ENCODE measurements around the gene MEI1.
"Not testable (repeated sequence)": the region's sequence is repeated elsewhere in the genome, so short reads cannot be mapped to it uniquely, and the experiment has no call there.

MEI1 gene

GRCh38 chr22:41657709-41658108, 41.6 kb upstream of the MEI1 start:
- H3K4me3 ChIP-seq (replicated peaks; ENCODE audit: low read depth, low read length) = no peak overlapping the region
- no peak for DNase-seq (ENCODE audit: extremely low read depth, low read depth)
- TF ChIP-seq CTCF (IDR thresholded peaks at IDR 0.05; ENCODE audit: low read depth, low read length, missing control alignments) = no peak

GRCh38 chr22:41658869-41659268, 40.4 kb upstream of the MEI1 start:
- H3K4me3 ChIP-seq (replicated peaks; ENCODE audit: low read depth, low read length) = no peak overlapping the region
- TF ChIP-seq CTCF (IDR thresholded peaks at IDR 0.05; ENCODE audit: low read depth, low read length, missing control alignments) = no peak
- DNase-seq (ENCODE audit: extremely low read depth, low read depth) = no peak

GRCh38 chr22:41659941-41660340, 39.4 kb upstream of the MEI1 start:
- no peak for DNase-seq (ENCODE audit: extremely low read depth, low read depth)
- TF ChIP-seq CTCF (IDR thresholded peaks at IDR 0.05; ENCODE audit: low read depth, low read length, missing control alignments) = no peak
- H3K4me3 ChIP-seq (replicated peaks; ENCODE audit: low read depth, low read length) = no peak overlapping the region

GRCh38 chr22:41660416-41660815, 38.9 kb upstream of the MEI1 start:
- DNase-seq (ENCODE audit: extremely low read depth, low read depth) = no peak
- no peak overlapping the region for H3K4me3 ChIP-seq (replicated peaks; ENCODE audit: low read depth, low read length)
- no peak for TF ChIP-seq CTCF (IDR thresholded peaks at IDR 0.05; ENCODE audit: low read depth, low read length, missing control alignments)

- H3K4me3 ChIP-seq (replicated peaks; ENCODE audit: low read depth, low read length) = no peak overlapping the region
- no peak for DNase-seq (ENCODE audit: extremely low read depth, low read depth)
- no peak for TF ChIP-seq CTCF (IDR thresholded peaks at IDR 0.05; ENCODE audit: low read depth, low read length, missing control alignments)
These were observed 38.2 kb upstream of the MEI1 start for GRCh38 chr22:41661088-41661487.

- DNase-seq (ENCODE audit: extremely low read depth, low read depth) = no peak
- TF ChIP-seq CTCF (IDR thresholded peaks at IDR 0.05; ENCODE audit: low read depth, low read length, missing control alignments) = no peak
- H3K4me3 ChIP-seq (replicated peaks; ENCODE audit: low read depth, low read length) = no peak overlapping the region
These were observed 37.6 kb upstream of the MEI1 start for GRCh38 chr22:41661713-41662112.

- H3K4me3 ChIP-seq (replicated peaks; ENCODE audit: low read depth, low read length); DNase-seq (ENCODE audit: extremely low read depth, low read depth): not testable (repeated sequence)
These were observed 35.7 kb upstream of the MEI1 start for GRCh38 chr22:41663594-41663993.

Measured in HFF-Myc (cell line).